Activated naive CD4-positive, alpha-beta T cell treated with Interleukin-2 at 50 U/mL for 16 hours (primary cell): ENCODE results near the gene PRG3.
A peak's percentile ranks its signal among the peaks of the same experiment; 100 is the strongest.
"Not testable (repeated sequence)": the region's sequence is repeated elsewhere in the genome, so short reads cannot be mapped to it uniquely, and the experiment has no call there.

Experiments used
- DNase-seq: peaks from one replicate; pipeline ENCODE4 v3.0.0-alpha.2; 2020

PRG3 gene

DNA sequence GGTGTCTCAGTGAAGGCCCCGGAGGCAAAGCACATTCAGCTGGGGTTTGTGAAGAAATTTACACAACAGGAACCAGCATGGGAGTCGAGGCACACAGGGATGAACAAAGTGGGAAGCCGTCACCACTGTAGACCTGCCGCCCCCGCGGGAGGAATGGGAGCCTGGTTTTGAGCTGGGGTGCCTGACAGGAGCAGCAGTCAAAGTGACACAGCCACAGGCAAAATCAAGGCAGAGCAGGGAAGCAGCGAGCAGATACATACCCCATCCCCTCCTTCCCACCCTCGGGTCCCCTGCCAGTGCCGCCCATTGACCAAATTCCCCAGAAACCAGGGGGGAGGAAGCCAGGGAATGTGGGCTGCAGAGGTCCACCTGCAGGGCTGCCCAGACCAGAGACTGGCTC lies 22.0 kb downstream of the PRG3 start:
- DNase-seq, result no peak

DNA sequence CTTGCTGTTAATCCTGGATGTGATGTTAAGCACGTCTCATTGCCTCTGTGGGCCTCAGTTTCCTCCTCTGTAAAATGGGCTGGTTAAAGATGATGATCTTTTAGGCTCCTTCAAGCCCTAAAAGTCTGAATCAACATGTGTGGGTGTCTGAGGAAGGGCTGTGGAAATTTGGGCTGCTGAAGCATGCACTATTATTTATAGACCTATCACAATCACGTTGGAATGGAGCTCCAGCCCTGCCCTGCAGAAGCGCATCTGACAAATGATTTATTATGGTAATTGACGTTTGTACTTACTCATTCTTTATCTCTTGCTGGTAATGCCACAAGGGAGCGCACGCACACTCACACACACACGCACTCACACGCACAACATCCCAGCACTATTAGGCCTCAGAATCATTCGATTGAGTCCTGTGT lies 22.4 kb downstream of the PRG3 start:
- DNase-seq, result no peak

DNA sequence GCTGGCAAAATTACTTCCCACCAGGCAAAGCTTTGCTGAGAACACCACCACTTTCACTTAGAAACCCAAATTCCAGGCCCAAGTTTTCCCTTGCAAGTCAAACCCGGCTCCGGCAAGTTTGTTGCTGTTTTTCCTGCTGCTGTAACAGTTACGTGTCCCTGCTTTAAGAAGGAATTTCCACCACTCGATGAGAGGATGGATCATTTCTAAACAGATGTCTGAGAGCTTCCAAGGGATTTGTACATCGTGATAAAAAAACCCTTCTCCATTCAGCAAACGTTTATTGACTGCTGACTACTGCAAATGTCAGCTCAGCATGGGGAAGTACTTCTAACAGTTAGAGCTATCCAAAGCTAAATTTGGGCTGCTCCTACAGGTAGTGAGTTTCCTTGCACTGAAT lies 23.1 kb downstream of the PRG3 start:
- DNase-seq, result no peak

DNA sequence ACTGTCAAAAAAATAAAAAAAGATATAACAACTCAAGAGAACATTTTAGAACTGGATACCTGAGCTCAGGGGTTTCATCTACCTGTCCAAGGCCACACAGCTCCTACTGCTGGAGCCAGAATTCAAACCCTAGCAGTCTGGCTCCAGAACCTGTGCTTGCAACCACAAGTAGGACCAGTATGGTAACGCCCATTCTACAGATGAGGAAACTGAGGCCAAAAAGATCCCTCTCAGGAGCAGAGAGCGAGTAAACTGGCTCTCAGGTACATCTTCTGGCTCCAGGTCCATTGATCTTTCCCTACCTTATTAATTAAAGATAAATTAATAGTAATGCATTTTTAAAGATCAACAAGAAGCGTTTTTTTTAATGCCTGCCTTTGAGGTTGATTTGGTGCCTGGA lies 23.6 kb downstream of the PRG3 start:
- no peak for DNase-seq

DNA sequence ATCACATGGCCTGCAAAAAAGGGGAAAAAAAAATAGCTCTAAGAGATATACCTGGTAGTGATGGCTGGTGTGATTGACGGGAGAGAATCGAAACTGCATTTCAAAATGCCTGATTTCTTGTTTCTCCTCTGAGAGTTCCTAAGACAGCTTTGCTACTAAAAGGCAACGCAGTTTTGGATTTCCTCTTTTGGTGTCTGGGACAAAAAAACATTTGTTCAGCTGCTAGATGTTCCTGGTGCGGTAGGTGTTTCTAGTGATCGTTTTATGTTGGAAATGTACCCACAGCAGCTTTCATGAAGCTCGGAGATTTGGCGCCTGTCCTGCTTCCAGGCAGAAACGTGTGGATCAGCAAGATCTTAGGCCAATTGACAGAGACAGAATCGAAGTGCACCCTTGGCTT lies 24.7 kb downstream of the PRG3 start:
- DNase-seq, result no peak

DNA sequence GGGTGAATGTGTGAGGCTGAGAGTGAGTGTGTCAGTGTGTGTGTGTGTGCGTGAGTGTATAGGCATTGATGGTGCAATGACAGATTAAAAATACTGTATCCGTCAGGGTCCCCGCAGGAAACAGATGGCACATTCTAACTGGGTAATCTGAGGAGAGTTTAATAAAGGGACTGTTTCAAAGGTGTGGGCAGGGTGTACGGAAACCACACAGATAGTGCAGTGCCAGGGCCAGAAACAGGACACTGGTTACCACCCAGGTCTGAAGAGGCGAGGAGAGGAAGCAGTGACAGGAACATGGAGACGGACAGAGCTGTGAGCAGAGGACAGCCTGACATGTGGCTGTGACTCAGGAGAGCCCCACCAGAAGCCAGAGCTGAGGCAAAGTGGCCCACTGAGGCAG lies 26.3 kb downstream of the PRG3 start:
- no peak for DNase-seq

DNA sequence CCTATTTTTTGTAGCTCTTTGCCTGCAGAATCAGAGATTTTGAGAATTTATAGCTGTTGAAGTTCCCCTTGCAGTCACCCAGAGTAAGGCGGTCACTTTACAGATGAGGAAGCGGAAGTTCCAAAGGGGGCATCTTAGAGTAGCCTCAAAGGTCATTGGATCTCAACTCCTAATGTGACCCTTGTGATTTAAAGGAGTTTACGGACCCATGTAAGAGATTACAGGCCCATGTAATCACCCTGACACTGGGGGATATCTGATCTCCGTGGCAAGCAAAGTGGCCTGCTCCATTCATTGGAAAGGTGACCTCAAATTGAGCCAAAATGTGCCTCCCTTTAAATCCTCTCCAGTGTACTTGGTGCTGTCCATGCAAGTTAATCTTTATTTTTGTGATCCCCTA lies 27.1 kb downstream of the PRG3 start:
- no peak for DNase-seq

DNA sequence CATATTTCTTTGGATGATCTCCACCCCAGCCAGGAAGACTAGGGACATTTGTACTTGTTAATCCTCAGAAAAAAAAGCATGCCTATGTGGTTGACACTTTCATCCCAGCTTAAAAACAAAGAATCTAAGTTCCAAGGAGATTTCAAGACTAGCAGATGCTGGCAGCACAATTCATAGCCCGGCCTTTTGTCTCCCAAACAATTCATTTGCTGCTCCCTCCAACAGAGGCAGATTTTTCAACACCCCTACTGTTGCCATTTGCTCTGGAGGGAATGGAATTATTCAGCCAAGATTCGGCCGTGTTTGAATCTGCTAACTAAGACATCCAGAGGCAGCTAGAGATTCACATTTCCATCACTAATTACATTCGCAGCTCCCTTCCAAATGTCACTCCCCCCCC lies 27.5 kb downstream of the PRG3 start:
- DNase-seq, result no peak

DNA sequence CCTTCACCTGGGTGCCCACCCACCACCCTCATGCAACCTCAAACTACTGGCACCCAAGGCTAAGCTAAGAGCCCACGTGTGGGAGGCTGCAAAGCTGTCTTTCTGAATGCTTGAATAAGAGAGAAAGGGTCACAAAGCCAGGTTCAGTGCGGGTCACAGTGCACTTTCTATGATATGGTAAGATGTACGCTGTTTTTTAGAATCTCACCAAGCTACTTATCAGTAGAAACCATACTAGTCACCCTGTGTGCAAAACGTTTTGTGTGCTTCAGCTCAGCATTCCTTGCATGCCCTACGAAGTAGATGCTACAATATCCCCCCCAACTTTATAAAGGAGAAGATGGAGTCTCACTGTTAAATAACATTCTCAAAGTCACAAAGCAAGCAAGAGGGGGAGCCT lies 27.9 kb downstream of the PRG3 start:
- no peak for DNase-seq

DNA sequence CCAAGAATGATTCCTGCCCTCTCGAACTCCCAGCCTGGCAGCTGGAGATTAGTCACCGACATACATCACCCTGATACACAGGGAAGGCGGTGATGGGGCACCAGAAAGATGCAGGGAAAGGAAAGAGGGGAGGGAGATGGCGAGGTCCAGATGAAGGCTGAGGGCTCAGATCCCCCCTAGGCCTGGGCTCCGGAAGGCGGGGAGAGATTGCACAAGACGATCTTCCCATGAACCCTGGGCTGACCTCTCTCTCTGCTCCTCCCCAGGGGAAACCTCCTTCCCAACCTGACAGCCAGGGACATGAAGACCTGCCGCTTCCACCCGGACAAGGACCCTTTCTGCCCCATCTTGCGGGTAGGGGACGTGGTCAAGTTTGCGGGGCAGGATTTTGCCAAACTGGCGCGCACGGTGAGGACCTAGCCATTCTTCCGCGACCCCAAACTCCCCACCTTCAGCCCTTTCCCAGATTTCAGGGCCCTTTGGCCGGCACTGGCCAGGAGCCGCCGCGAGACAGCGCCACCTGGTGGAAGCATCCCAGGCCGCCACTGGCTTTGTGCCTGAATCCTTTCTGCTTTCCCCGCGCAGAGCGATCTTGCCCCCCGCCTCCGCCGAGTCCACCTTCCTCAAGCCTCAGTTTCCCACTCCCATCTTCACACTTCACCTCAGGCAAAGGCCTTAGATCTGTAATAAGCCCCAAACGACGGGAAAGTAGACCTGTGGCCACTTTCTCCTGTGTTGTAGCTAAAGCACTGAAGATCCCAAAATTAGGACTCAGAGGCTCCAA lies 31.3 kb downstream of the PRG3 start:
- DNase-seq, result peak; percentile 71

DNA sequence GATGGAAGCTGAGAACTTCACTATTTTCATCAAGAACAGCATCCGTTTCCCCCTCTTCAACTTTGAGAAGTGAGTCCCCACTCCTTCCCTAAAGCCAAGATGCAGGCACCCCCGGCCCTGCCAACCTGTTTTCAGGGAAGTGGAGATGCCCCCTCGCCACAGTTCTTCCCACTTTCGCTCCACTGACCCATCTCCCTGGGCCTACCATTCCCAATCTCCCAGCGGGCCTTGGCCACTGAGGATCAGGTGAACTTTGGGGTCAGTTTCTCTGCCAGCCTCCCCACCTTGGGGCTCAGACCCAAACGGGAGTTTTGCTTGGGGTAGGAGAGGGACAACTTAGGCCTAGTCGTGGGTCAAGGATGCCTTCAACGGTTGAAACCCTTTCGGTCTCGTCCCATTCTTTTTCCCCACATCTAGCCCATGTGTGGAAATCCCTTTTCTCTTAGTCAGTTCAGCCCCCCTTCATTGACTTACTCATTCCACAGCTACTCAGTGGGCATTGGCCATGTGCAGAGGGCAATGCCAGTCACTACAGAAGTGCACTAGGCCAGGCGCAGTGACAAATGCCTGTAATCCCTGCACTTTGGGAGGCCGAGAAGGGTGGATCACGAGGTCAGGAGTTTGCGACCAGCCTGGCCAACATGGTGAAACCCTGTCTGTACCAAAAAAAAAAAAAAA lies 32.2 kb downstream of the PRG3 start:
- DNase-seq, result no peak

DNA sequence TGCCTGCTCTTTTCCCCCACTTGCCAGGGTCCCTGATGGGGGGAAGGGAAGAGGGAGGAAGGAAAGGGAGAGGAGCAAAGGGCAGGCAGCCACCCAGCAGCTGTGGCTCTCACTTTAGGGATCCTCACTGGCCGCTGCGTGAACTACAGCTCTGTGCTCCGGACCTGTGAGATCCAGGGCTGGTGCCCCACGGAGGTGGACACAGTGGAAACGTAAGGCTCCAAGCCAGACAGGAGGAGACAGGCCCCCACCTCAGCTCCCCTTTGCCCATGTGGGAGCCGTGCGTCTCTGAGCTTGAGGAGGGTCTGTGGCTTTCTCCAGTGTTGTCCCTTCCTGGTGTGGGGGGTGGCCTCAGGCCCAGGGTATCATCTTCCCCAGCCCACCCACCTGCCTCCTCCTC lies 32.9 kb downstream of the PRG3 start:
- no peak for DNase-seq

DNA sequence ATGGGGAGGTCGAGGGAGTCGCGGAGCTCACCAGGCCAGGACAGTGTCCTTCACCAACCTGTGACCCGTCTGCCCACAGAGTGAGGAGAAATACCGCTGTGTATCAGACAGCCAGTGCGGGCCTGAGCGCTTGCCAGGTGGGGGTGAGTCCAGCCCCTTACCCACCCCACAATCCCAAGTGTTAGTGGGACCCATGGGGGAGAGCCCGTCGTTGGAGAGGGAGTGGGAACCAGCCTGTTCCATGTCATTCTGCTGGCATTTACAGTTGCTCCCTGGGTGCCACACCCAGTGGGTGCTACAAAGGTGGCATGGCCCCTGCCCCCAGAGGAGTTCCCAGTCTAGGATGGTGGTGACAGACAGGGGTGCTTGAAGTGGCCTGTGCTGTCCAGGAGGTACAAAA lies 33.6 kb downstream of the PRG3 start:
- DNase-seq, result no peak

DNA sequence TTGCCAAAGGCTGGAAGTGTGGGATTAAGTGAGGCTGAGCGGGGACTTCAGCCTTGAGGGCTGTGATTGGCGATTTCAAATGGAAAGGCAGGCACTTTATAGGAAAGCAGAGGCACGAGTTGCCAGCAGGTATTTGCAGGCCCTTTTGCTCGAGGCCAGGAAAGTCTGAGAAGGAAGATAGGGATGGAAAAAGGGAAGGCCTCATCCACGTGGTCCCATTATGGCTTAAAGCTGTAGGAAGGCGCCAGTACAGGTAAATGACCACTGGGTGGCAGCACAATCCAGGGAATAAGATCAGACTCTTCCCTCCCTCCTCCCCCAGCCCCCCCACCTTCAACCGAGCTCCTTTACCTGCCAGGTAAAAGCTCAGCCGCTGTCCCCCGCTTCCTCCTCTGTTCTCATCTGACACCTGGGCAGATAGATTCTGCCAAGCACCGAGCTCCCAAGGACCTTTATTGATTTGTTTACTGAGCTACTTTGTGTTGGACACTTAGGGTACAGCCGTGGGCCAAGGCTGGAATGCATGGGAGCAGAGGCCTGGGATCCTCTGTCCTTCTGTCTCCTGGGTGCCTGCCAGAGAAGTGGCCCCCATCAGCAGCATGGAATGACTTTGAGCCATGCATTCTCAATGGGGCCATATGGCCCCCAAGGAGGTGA lies 35.3 kb downstream of the PRG3 start:
- peak; percentile 70 for DNase-seq

DNA sequence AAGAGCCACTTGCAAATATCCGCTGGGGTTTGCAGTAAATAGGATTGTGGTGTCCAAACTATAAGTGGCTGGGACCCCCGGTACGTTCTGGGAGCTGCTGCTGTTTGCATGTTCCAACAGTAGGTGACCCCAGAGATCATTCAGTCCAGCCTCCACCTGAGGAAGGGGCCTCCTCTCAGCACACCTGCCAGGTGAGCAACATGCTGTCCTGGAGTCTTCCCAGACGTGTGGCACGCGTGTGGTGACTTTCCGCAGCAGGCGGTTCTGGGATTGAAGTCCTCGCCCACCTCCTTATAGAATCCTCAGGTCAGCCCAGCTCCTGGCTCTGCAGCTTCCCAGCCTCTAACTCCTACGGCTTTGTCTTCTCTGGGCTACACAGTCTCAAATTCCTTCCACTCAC lies 36.1 kb downstream of the PRG3 start:
- DNase-seq, result no peak

DNA sequence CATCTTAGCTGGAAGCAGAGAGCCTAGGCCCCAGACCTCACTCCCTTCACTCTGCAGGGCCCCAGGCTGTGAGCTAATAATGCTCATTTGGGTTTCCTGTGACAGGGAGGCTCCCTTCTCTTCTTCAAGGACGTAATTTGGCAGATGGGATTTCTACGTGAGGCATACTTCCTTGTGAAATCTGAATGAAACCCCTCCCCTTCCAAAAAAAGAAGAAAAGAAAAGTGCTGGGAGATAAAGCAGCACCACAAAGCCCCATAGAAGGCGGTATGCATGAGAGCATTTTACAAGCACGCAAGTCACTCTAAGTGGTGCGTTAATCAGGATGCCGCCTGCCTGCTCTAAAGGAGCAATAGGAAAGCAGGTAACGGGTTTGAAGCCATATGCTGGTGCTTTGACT lies 37.1 kb downstream of the PRG3 start:
- no peak for DNase-seq

DNA sequence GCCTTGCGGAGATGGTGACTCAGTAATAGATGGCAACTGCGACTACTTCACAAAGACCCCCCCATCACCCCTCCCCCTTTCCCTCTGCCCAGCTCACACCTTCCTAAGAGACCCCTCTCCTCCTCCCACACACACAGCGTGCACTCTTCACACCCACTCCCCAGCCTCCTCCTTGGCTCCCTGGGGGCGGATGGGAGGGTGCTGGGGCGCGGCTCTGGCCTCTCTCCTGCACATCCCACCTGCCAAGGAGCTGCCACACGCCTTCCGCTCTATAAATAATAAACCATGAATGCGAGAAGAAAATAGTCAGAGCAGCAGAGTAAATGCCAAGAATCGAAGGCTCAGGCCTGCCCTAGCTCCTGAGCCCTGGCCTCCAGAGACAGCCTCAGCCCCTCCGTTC lies 38.2 kb downstream of the PRG3 start:
- DNase-seq, result no peak

DNA sequence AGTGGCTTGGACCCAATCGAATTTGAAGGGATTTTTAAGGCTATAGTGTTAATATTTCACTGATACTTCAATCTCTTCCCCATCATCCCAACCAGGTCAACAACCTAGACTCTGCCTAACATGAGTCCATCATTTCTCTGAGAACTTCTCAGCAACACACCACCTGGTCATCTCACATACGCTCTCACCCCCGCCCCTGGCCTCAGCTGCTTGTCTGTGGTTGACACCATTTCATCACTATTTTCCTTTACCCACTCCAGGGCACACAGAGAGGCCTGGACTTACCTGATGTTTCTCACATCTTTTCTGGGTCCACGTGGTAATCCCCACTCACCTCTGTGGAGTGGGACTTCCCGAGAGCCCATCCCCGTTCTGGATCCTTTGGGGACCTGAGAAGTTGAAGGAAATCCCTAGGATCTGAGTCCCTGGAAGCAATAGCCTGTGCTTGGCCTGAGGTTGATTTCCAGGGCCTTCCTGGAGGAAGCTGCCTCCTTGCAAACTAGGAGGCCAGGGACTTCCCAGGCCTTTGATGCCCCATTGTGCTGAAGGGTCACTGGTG lies 39.6 kb downstream of the PRG3 start:
- DNase-seq, result no peak

DNA sequence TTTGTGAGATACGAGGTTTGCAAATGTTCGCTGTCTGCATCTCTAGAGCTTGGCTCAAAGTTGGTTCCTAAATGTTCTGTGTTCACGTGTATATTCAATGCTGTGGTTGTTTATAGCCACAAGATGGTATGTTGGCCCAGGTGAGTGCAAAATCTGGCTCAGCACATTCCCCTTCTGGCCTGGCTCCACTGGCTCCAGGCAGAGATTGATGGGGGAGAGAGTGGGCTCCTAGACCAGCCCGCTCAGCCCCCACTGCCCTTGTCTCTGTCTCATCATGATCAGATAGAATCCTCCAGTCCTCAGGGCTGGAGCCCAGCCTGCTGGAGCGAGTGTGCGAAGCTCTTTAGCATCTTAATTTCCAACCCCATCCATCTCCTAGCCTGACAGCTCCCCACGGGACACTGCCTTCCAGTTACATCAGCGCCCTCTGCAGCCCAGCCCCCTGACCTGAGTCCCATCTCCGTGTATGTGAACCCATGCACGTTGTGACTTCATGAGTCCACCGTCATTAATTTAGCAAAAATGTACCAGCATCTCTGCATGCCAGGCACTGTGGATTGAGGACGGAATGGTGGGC lies 40.8 kb downstream of the PRG3 start:
- DNase-seq, result no peak

DNA sequence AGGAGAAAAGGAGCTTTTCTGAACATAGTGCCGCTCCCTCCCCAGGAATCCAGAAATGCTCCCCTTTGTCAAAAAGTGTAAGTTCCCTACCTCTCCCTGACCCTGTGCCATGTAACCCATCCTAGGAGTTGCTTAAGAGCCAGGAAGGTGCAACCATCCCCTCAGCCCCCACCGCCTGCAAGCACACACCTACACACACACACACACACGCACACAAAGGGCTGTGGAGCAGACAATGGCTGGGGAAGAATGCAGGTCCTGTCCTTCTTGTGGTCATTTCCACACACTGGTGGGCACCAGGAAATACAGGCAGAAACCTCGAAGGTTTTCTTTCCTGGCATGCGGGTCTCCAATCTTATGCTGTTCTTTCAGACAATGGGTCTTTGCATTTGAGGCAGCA lies 41.6 kb downstream of the PRG3 start:
- DNase-seq, result no peak

DNA sequence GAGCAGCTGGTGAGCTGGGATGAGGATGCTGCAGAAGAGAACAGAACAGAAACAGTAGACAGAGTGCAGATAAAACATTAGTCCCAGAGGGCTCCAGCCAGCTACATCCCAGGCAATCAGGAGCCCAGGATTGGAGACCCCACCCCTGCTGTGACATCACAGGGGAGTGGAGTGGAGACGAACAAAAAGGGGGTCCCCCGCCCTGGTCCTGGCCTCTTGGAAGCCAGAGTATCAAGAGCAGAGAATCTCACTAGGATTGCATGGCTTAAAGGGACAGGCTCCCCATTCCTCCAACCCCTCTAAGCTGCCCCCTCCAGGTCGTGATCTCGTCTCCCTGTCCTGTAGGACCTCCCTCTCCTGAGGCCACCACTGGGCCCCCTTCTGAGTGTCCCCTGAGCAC lies 42.8 kb downstream of the PRG3 start, which contains the start of gene P2RX3:
TSS of gene P2RX3 (plus strand) at position 211 of the 400 bp plus-strand sequence. CDS start 199 bp downstream, outside the sequence.
- DNase-seq, result no peak

DNA sequence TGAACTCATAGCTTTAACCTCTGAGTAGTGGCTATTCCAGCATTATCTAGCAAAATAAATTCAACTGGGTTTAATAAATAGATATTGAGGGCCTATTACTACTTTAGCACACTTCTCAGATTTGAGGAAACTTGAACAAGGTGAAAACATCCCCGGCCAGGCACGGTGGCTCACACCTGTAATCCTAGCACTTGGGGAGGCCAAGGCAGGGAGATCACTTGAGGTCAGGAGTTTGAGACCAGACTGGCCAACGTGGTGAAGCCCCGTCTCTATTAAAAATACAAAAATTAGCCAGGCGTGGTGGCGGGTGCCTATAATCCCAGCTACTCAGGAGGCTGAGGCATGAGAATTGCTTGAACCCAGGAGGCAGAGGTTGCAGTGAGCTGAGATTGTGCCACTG lies 44.1 kb downstream of the PRG3 start:
- not testable (repeated sequence) for DNase-seq

DNA sequence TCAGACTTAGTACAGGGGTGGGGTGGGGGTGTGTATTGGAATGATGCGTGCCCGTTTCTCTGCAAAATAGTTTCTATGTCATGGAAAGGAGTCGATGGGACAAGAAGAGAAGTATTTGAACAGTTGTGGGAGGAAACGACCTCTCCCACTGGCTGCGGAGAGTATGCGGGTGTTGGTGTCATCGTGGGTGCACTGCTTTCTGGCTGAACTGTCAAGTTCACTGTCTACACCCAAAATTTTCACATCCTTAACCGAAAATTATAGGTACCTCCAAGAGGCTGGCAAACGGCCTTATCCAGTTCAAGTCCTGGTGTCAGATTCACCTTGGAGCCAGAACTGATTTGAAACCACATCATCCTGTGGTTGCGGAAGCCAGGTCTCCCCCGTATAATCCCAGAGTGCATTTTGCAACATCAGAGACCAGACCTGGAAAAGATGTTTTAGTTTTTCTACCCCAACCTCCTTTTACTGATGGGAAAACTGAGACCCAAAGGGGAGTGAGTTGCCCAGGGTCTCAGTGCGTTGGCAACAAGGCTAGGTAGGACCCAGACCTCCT lies 44.8 kb downstream of the PRG3 start:
- DNase-seq, result peak; percentile 34
